ENCODE measurements around the gene MPC1L.
A peak's percentile ranks its signal among the peaks of the same experiment; 100 is the strongest.
"Not testable (repeated sequence)": the region's sequence is repeated elsewhere in the genome, so short reads cannot be mapped to it uniquely, and the experiment has no call there.

MPC1L gene

DNA sequence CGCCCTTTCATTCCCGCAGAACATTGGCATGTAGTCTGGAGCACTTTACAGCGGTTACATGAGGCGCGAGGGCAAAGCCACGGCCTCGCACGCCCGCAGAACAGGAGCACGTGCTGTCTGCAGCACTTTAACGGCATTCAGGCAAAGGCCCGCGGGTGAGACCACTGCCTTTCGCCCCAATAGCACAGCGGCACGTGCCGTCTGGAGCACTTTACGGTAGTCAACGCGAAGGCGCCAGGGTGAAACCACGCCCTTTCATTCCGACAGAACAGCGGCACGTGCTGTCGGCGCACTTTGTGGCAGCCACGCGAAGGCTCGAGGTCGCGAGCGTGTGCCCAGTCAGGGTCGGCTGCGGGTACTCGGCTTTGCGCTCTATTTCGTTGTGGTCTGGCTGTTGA lies at the start of gene MPC1L:
TSS of gene MPC1L (plus strand) at position 290 of the 398 bp plus-strand sequence. CDS start 138 bp downstream, outside the sequence.
- TF ChIP-seq, protein P1, sequence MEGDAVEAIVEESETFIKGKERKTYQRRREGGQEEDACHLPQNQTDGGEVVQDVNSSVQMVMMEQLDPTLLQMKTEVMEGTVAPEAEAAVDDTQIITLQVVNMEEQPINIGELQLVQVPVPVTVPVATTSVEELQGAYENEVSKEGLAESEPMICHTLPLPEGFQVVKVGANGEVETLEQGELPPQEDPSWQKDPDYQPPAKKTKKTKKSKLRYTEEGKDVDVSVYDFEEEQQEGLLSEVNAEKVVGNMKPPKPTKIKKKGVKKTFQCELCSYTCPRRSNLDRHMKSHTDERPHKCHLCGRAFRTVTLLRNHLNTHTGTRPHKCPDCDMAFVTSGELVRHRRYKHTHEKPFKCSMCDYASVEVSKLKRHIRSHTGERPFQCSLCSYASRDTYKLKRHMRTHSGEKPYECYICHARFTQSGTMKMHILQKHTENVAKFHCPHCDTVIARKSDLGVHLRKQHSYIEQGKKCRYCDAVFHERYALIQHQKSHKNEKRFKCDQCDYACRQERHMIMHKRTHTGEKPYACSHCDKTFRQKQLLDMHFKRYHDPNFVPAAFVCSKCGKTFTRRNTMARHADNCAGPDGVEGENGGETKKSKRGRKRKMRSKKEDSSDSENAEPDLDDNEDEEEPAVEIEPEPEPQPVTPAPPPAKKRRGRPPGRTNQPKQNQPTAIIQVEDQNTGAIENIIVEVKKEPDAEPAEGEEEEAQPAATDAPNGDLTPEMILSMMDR (conservative IDR thresholded peaks at IDR 0.05; ENCODE audit: low read length) = no peak
- H3K4me3 ChIP-seq (ENCODE audit: low read length) = no peak within 1 kb of the TSS
- no peak for DNase-seq (ENCODE audit: low read depth)

DNA sequence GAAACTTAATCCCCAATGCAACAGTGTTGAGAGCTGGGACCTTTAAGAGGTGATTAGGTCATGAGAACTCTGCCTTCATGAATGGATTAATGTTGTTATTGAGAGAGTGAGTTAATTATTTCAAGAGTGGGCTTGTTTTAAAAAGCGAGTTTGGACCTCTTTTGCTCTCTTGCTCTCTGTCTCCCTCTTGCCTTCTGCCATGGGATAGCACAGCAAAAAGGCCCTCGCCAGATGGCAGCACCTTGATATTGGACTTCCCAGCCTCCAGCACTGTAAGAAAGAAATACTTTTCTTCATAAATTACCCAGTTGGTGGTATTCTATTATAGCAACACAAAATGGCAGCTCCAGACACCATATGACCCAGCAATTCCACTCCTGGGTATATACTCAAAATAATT lies 49.5 kb upstream of the MPC1L start:
- peak; percentile 3 for DNase-seq (ENCODE audit: low read depth)
- TF ChIP-seq, protein P1 (conservative IDR thresholded peaks at IDR 0.05; ENCODE audit: low read length) = peak; percentile 65
- H3K4me3 ChIP-seq (ENCODE audit: low read length) = no peak overlapping the region

DNA sequence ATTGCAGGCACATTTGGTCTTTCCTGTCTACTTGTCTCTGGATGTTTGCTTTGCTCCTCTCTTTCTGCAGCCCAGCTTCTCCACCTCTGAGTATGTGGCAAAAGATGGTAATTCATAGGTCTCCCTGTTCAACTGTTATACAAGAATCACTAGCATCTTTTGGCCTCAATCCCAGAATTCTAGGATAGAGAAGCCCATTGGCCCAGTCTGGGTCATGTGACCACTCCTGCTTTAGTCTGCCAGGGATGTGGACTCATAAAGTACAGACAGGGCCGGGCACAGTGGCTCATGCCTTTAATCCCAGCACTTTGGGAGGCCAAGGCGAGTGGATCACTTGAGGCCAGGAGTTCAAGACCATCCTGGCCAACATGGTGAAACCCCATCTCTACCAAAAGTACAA lies 47.8 kb upstream of the MPC1L start:
- DNase-seq (ENCODE audit: low read depth) = peak; percentile 22
- not testable (repeated sequence) for H3K4me3 ChIP-seq (ENCODE audit: low read length)

DNA sequence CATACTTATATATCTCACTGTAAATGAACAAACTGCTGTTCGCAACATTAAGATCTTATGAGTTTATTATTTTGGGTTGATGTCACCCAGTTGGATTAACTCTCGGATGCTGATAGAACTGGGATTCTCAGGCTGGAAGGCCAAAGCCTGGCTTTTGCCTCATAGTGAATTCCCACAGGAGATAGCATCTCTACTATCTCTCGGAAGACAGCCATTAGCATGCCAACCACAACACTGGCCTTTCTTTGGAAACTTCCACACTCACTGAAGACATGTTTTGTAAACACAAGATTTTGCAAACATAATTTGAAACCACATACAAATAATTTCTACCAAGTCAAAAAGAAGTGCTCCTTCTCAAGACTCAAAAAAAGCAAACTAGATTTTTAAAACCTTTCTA lies 46.9 kb upstream of the MPC1L start:
- no peak overlapping the region for H3K4me3 ChIP-seq (ENCODE audit: low read length)
- TF ChIP-seq, protein P1 (conservative IDR thresholded peaks at IDR 0.05; ENCODE audit: low read length) = no peak
- DNase-seq (ENCODE audit: low read depth) = no peak

DNA sequence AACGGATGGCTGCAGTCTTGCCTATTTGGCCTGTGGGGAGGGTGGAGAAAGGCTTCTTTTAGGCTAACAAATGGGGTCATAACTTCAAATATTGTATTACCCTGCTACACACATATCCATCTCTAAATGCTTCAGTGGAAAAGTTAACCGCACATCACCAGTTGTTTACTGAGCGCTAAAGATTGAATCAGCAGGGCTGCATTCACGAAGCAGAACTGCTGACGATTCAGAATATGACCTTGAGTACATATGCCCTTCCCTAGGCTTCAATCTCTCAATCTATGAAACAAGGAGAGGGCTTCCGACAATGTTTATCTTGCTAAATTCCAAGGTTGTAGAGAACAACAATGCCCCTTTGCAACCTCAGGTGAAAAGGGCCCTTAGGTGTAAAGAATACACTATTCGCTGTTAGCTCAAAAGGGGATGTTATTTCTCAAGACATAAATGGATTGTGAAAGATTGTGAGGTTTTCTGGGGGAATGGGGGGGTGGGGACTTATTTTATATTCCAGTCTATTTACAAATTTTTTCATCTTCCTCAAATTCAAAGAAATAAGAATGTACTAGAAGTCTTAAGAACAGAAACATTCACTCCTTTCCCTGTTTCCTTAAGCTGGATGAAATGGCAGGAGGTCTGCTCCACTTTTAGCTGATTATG lies 45.1 kb upstream of the MPC1L start:
- no peak for DNase-seq (ENCODE audit: low read depth)

DNA sequence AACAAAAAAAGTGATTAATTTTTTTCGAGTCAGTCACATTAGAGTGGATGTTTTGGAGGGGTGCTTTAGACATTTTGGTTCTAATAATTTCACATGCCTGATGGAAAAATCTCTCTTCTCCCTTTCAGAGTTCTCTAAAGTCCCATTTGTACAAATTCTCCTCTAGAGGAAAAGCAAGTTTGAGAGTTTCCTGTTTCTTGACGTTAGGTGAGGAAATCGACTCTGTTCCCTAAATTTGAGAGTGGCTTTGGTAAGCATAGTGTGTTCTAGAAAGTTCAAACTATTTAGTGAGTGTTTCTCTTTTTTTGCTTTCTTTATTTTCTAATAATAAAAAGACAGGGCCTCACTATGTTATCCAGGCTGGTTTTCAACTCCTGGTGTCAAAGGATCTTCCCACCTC lies 44.1 kb upstream of the MPC1L start:
- TF ChIP-seq, protein P1 (conservative IDR thresholded peaks at IDR 0.05; ENCODE audit: low read length) = no peak
- DNase-seq (ENCODE audit: low read depth) = no peak
- no peak overlapping the region for H3K4me3 ChIP-seq (ENCODE audit: low read length)

More for the DNA sequence above, 45.1 kb upstream of the MPC1L start:
- TF ChIP-seq, protein P1 (conservative IDR thresholded peaks at IDR 0.05; ENCODE audit: low read length) = no peak
- H3K4me3 ChIP-seq (ENCODE audit: low read length) = no peak overlapping the region

DNA sequence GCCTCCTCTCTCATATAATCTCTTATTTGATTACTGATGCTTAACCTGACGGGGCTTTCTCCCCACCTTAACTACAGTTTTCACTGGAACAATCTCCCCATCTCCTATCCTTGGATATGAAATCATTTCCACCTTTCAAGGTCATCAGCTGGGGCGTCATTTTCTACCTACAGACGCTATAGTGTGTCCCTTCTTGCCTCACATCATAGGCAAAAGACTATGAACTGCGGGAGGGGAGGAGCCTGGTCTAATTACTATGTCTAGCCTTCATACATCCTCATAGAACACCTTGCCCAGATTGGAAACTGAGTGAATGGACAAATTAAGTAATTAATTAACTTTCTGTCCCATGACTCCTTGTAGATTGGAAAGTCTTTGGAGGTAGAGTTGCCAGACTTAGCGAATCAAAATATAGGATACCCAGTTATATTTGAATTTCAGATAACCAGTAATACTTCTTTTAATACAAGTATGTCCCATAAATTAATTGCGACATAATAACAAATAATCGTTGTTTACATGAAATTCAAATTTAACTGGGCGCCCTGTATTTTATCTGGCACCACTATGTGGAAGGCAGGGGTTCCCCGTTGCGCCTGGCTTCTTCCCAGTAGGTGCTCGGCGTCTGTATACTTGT lies 43.2 kb upstream of the MPC1L start:
- TF ChIP-seq, protein P1 (conservative IDR thresholded peaks at IDR 0.05; ENCODE audit: low read length) = no peak
- peak overlapping the region; percentile 84 for H3K4me3 ChIP-seq (ENCODE audit: low read length)
- DNase-seq (ENCODE audit: low read depth) = no peak
